ENCODE results near the gene CDH12.

GRCh38 chr5:22627029-22627428 is 226.1 kb downstream of the CDH12 start:
- TF ChIP-seq CTCF (IDR thresholded peaks at IDR 0.05; ENCODE audit: insufficient read depth, low read length, poor library complexity, severe bottlenecking) (no peak), EZH2phosphoT487 (conservative IDR thresholded peaks at IDR 0.05; ENCODE audit: low read length) (no peak)
